GM12878 (cell line): ENCODE measurements around the gene PTGFRN. TPM values are rescaled to one million over a fixed set of nuclear protein-coding genes. Genes with fewer than 3 reads are reported as not detected.

Experiments
- ATAC-seq: fragments of 200-7000 bp; cut with Tn5 transposase; 3 replicates; pipeline ENCODE4 v1.9.1; 2020; ENCODE audit warnings: mild to moderate bottlenecking, moderate library complexity
- BruUV-seq: library from RNA; stranded (reverse); fragments of 400-500 nt; replicated peaks from 2 replicates; lab custom pipeline; 2021; lab: Mats Ljungman, UMichigan
- CTCF ChIA-PET: fragments of 300-600 bp; sonication (Branson Sonifier 250); formaldehyde crosslinking; extraction: SDS; loops from one replicate; lab custom pipeline; 2021; ENCODE audit warnings: inconsistent platforms; lab: Yijun Ruan, JAX
- POLR2A ChIA-PET: fragments of 350-600 bp; formaldehyde crosslinking; extraction: SDS; loops from one replicate; lab custom pipeline; 2021; ENCODE audit warnings: inconsistent platforms; lab: Charles Lee
- RAD21 ChIA-PET: fragments of 300-600 bp; sonication (Branson Sonifier 250); formaldehyde crosslinking; loops from one replicate; lab custom pipeline; 2023; ENCODE audit warnings: antibody characterized with exemption; ENCODE audit not compliant: unreplicated experiment; lab: Charles Lee
- SMC1A ChIA-PET: fragments of 300-600 bp; sonication (Branson Sonifier 250); formaldehyde crosslinking; loops from one replicate; lab custom pipeline; 2023; ENCODE audit not compliant: unreplicated experiment, uncharacterized antibody; lab: Charles Lee
- DNase-seq: peaks from one replicate; pipeline ENCODE4 v3.0.0-alpha.2; 2011; ENCODE audit warnings: low read depth, low spot score
- FAIRE-seq: peaks from 3 replicates; lab custom pipeline; 2011; peaks lifted over from hg19 to GRCh38; lab: Jason Lieb, UNC
- H2AFZ ChIP-seq: 2 replicates; pipeline ENCODE4 v1.6.0; 2011; ENCODE audit warnings: low read depth, low read length, control low read depth; ENCODE audit not compliant: control insufficient read depth
- H3K27ac ChIP-seq: 2 replicates; pipeline ENCODE4 v1.5.1; 2011; ENCODE audit warnings: control low read depth; ENCODE audit not compliant: control insufficient read depth, insufficient read depth
- H3K27me3 ChIP-seq, 2 experiments: replicated peaks in 1 of 2; 2 replicates each; pipeline versions ENCODE4 v1.6.0 to v1.6.1; 2011; ENCODE audit warnings: low read length in 1 of 2; ENCODE audit not compliant: control insufficient read depth in 2 of 2, insufficient read depth in 2 of 2
- H3K36me3 ChIP-seq, 2 experiments: 2 replicates each; pipeline ENCODE4 v1.5.1; 2011; ENCODE audit warnings: low read length in 1 of 2; ENCODE audit not compliant: control insufficient read depth in 2 of 2, insufficient read depth in 2 of 2
- H3K4me1 ChIP-seq: 2 replicates; pipeline ENCODE4 v1.6.1; 2011; ENCODE audit warnings: mild to moderate bottlenecking, low read length, moderate library complexity, mixed read lengths; ENCODE audit not compliant: control insufficient read depth, insufficient read depth
- H3K4me2 ChIP-seq: 2 replicates; pipeline ENCODE4 v1.6.0; 2011; ENCODE audit warnings: control low read depth; ENCODE audit not compliant: control insufficient read depth, insufficient read depth
- H3K4me3 ChIP-seq: fragments of 200-600 bp; sonication (generic); 2 replicates; pipeline ENCODE4 v1.5.1; 2016
- H3K79me2 ChIP-seq: 2 replicates; pipeline ENCODE4 v1.6.0; 2011; ENCODE audit warnings: low read length; ENCODE audit not compliant: control insufficient read depth, insufficient read depth
- H3K9ac ChIP-seq: 2 replicates; pipeline ENCODE4 v1.8.0; 2011; ENCODE audit warnings: low read length, control low read depth, mixed read lengths; ENCODE audit not compliant: control insufficient read depth, insufficient read depth
- H3K9me3 ChIP-seq: replicated peaks from 3 replicates; pipeline ENCODE4 v1.5.1; 2011; ENCODE audit warnings: mild to moderate bottlenecking, low read length; ENCODE audit not compliant: control insufficient read depth, insufficient read depth
- H4K20me1 ChIP-seq: 2 replicates; pipeline ENCODE4 v1.6.0; 2011; ENCODE audit not compliant: control insufficient read depth, insufficient read depth
- BMI1 ChIP-seq: fragments of 450-650 bp; IDR thresholded peaks from 2 replicates; pipeline ENCODE4 v1.6.1; 2016; ENCODE audit warnings: mild to moderate bottlenecking, moderate library complexity, borderline replicate concordance
- CTCF ChIP-seq, 3 experiments: IDR thresholded peaks in 2 of 3; conservative IDR thresholded peaks in 1 of 3; 2 replicates each; pipeline ENCODE4 v1.5.1; 2011; ENCODE audit warnings: low read depth in 3 of 3, low read length in 3 of 3, mild to moderate bottlenecking in 3 of 3, control low read depth in 2 of 3, moderate library complexity in 2 of 3, inconsistent platforms in 1 of 3, mixed read lengths in 1 of 3; ENCODE audit not compliant: control insufficient read depth in 2 of 3, insufficient read depth in 1 of 3; ENCODE audit errors: extremely low read depth in 1 of 3
- ELK1 ChIP-seq: IDR thresholded peaks from 2 replicates; pipeline ENCODE4 v1.6.1; 2012; ENCODE audit warnings: low read depth, low read length, improper control_type of control experiment
- HSF1 ChIP-seq: fragments of 150-350 bp; IDR thresholded peaks from 2 replicates; pipeline ENCODE4 v1.6.1; 2014; ENCODE audit warnings: mild to moderate bottlenecking, low read depth, low read length
- IKZF1 ChIP-seq: fragments of 450-650 bp; conservative IDR thresholded peaks from 2 replicates; pipeline ENCODE4 v1.6.1; 2017; ENCODE audit warnings: antibody characterized with exemption, mild to moderate bottlenecking
- JUNB ChIP-seq: IDR thresholded peaks from 2 replicates; pipeline ENCODE4 v1.6.1; 2016; ENCODE audit warnings: antibody characterized with exemption, mild to moderate bottlenecking
- LARP7 ChIP-seq: fragments of 450-650 bp; IDR thresholded peaks from 2 replicates; pipeline ENCODE4 v1.6.1; 2017; ENCODE audit warnings: mild to moderate bottlenecking
- MTA3 ChIP-seq: IDR thresholded peaks from 2 replicates; pipeline ENCODE4 v1.6.1; 2012; ENCODE audit warnings: low read length, inconsistent platforms, borderline replicate concordance
- POLR2AphosphoS5 ChIP-seq: IDR thresholded peaks from 2 replicates; pipeline ENCODE4 v1.6.1; 2011; ENCODE audit warnings: mild to moderate bottlenecking, low read length, inconsistent platforms
- RB1 ChIP-seq: fragments of 450-650 bp; formaldehyde crosslinking; IDR thresholded peaks from 2 replicates; pipeline ENCODE4 v1.6.1; 2017; ENCODE audit warnings: mild to moderate bottlenecking, borderline replicate concordance
- RBBP5 ChIP-seq: fragments of 200-600 bp; sonication (generic); conservative IDR thresholded peaks from 2 replicates; pipeline ENCODE4 v1.6.1; 2016
- SKIL ChIP-seq: fragments of 450-650 bp; IDR thresholded peaks from 2 replicates; pipeline ENCODE4 v1.6.1; 2017; ENCODE audit warnings: mild to moderate bottlenecking, low read depth, inconsistent platforms; ENCODE audit not compliant: poor library complexity, severe bottlenecking
- SMAD5 ChIP-seq: IDR thresholded peaks from 2 replicates; pipeline ENCODE4 v1.6.1; 2016; ENCODE audit warnings: antibody characterized with exemption, low read depth
- SREBF1 ChIP-seq: IDR thresholded peaks from 2 replicates; pipeline ENCODE4 v1.6.1; 2012; ENCODE audit warnings: mild to moderate bottlenecking, low read length
- YBX1 ChIP-seq: fragments of 450-650 bp; IDR thresholded peaks from 2 replicates; pipeline ENCODE4 v1.6.1; 2016; ENCODE audit warnings: antibody characterized with exemption
- ZNF24 ChIP-seq: fragments of 450-650 bp; IDR thresholded peaks from 2 replicates; pipeline ENCODE4 v1.6.1; 2017; ENCODE audit warnings: antibody characterized with exemption, mild to moderate bottlenecking
- ZSCAN29 ChIP-seq: fragments of 450-650 bp; IDR thresholded peaks from 2 replicates; pipeline ENCODE4 v1.6.1; 2017; ENCODE audit warnings: mild to moderate bottlenecking, moderate library complexity
- whole genome bisulfite sequencing: methylation state at CpG from one replicate; pipeline ENCODE4 v1.1.6; 2016; ENCODE audit warnings: low lambda C conversion rate; ENCODE audit not compliant: insufficient replicate concordance, insufficient coverage; ENCODE audit errors: missing lambda C conversion rate; 5-methylcytosine and 5-hydroxymethylcytosine counted together
- in situ Hi-C: fragments of 300-500 bp; cut with MboI; formaldehyde crosslinking; loops from 9 replicates; pipeline ENCODE4 v1.14.3; 2018; ENCODE audit warnings: mixed read lengths
- intact Hi-C: fragments of 100-400 bp; cut with micrococcal nuclease; formaldehyde crosslinking; loops from one replicate; pipeline ENCODE4 v1.14.2; 2022; ENCODE audit not compliant: unreplicated experiment
- polyA plus RNA-seq, 11 experiments: library from polyadenylated mRNA; depleted of rRNA in 4 of 11; unstranded in 6 of 11; stranded (reverse) in 5 of 11; fragments of >200 nt; fragmentation: Nextera tagmentation in 4 of 11; fragmentation: Illumina TruSeq in 1 of 11; extraction: Ambion mirVana in 4 of 11; extraction: Trizol in 1 of 11; gene quantifications; 1 replicate in 1 of 11; 2 replicates in 10 of 11; pipeline versions ENCODE4 v1.2.1 to v1.2.3, GENCODE V29; 2011 to 2016; ENCODE audit warnings: inconsistent platforms in 2 of 11, missing spikeins in 2 of 11, low read depth in 1 of 11
- total RNA-seq, 4 experiments: library from RNA; depleted of rRNA in 3 of 4; stranded (reverse); fragments of >200 nt in 3 of 4; fragmentation: Illumina TruSeq in 1 of 4; extraction: Trizol in 1 of 4; gene quantifications; 2 replicates each; pipeline versions ENCODE4 v1.2.1 to v1.2.3, GENCODE V29; 2013 to 2021

Gene PTGFRN
- total and polyA plus RNA-seq, 10 of the 15 experiments (the other 5 are each of a cell fraction or from before 2014, with no cell fraction given) = 2.7 to 8.3 (median 5.1) TPM

GRCh38 chr1:116941670-116942069, 32.0 kb downstream of the PTGFRN start:
- CTCF ChIA-PET = interaction anchor here (0.7 to 1.4 kb wide), 3 partner anchors 15 to 367 kb away, joined by 3 to 4 read pairs (median 3); no protein-coding TSS in a partner anchor
- ATAC-seq = no peak
- H4K20me1 ChIP-seq = no peaks in the 10 kb centered on the region
- DNase-seq = no peak
- SMC1A ChIA-PET = interaction anchor here (0.9 to 2.1 kb wide), 4 partner anchors 10 to 52 kb away, joined by 3 to 6 read pairs (median 3); no protein-coding TSS in a partner anchor
- H3K9ac ChIP-seq = no peak overlapping the region
- H3K4me1 ChIP-seq = no peaks in the 10 kb centered on the region
- POLR2A ChIA-PET = interaction anchor here (0.6 to 0.7 kb wide), 2 partner anchors 21 to 40 kb away, joined by 3 read pairs; no protein-coding TSS in a partner anchor
- RAD21 ChIA-PET = interaction anchor here (0.8 to 1.4 kb wide), 2 partner anchors 16 to 204 kb away, joined by 3 read pairs; no protein-coding TSS in a partner anchor
- H3K79me2 ChIP-seq = no peaks in the 10 kb centered on the region
- intact Hi-C loops (no loop called here), in situ Hi-C loops (no loop called here)
- no peaks in the 10 kb centered on the region; a peak in 1 of 4 replicates for H3K27me3 ChIP-seq
- no TSS peak for BruUV-seq
- no peak overlapping the region for H3K27ac ChIP-seq
- no peak overlapping the region for H2AFZ ChIP-seq
- H3K4me3 ChIP-seq = no peak overlapping the region
- no peak for FAIRE-seq
- no peaks in the 10 kb centered on the region; a peak in 1 of 4 replicates for H3K36me3 ChIP-seq
- WGBS = 53% methylated on average over 13 of the region's 13 CpGs
- no peaks in the 10 kb centered on the region for H3K9me3 ChIP-seq
- H3K4me2 ChIP-seq = no peak overlapping the region
- TF ChIP-seq ELK1 (no peak), POLR2AphosphoS5 (no peak), ZNF24 (no peak), LARP7 (no peak), SMAD5 (no peak), RBBP5 (no peak), JUNB (no peak), HSF1 (no peak), CTCF (IDR thresholded peaks at IDR 0.05 in 2 of 3, conservative IDR thresholded peaks at IDR 0.05 in 1 of 3; ENCODE audit: control insufficient read depth in 2 of 3, extremely low read depth in 1 of 3, insufficient read depth in 1 of 3, low read depth in 3 of 3, low read length in 3 of 3) (no peak), IKZF1 (no peak), BMI1 (no peak), ZSCAN29 (no peak), SREBF1 (no peak), YBX1 (no peak), SKIL (no peak), RB1 (no peak), MTA3 (no peak)
